GM10847 (cell line): ENCODE measurements around the gene GLYATL1.

Source experiments
- POLR2A ChIP-seq: IDR thresholded peaks from 2 replicates; pipeline ENCODE4 v1.6.1; 2011; ENCODE audit not compliant: insufficient read length; ENCODE audit errors: extremely low read depth

GLYATL1 gene

GRCh38 chr11:58957922-58958321 is 18.6 kb downstream of the GLYATL1 start:
- no peak for TF ChIP-seq POLR2A

- no peak for TF ChIP-seq POLR2A
Measured at GRCh38 chr11:58958500-58958899, 19.2 kb downstream of the GLYATL1 start.

GRCh38 chr11:58963551-58964104 is 24.3 kb downstream of the GLYATL1 start:
- no peak for TF ChIP-seq POLR2A

DNA sequence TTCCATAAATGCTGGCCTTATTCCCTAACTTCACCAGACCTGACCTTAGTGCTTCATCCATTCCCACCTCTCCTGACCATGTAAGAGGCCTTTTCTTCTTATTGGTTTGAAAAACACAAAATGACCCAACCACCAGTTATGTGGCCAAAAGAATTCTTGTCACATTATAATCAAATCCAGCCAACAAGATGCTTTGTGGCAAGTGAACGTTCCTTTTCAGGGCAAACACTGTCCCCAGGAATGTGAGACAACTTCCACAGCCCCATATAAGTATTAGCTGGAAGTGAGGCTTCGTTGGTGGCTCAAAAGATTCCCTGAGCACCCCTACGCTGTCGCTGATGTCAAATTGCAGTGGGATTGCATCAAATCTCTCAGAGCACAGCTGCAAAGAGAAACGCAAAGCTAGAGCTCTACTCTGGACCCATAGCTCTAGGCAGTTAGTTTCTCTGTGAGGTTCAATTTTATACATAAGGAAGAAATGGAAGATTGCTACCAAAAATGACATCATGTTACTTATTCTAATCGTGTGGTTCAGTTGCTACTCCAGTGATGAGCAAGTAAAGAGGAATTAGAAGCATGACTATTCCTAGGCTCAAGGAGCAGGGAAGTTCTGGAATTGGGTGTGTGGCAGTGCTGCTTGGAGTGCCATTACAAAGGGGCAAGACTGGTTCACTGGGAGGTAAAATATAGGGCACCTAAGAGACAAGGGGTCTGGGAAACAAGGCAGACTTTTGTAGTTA is 26.1 kb downstream of the GLYATL1 start:
- no peak for TF ChIP-seq POLR2A

DNA sequence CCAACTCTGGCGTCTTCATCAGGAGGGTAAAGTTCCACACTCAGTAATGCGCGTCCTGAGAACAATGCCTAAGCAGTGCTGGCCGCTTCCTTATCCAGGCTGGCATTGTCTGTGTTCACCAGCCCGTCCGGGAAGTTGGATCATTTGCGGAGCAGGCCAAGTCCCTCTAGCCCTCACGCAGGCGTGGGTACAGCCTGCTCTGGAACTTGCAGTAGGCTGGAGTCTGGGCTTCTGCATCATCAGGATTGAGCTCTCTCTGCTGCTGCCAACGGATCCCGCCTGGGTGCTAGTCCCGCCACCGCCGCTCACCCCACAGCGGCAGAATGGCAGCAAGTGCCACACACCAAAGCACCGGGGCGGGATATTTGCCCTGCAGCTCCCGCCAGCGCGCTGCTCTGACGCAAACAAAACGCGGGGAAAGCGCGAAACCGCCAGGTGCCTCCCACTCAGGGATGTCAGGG is 29.0 kb downstream of the GLYATL1 start:
- TF ChIP-seq POLR2A: no peak

DNA sequence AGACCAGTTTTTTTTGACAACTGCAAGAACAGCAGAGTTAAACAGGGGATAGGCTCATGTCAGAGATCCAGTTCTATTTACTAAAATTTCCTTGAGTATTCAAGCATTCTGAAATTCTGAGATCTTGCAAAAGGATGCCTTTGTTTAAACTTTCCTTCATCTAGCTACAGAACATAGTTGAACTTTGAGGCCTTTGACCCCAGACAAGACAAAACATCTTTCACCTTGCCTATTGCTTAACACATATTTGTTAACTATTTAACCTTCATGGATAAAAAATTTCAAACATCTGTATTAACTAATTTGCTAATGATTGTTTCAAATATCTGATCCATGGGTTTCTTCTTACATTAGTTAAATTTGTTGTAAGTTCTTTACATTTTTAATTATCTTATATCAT is 38.2 kb downstream of the GLYATL1 start:
- no peak for TF ChIP-seq POLR2A

DNA sequence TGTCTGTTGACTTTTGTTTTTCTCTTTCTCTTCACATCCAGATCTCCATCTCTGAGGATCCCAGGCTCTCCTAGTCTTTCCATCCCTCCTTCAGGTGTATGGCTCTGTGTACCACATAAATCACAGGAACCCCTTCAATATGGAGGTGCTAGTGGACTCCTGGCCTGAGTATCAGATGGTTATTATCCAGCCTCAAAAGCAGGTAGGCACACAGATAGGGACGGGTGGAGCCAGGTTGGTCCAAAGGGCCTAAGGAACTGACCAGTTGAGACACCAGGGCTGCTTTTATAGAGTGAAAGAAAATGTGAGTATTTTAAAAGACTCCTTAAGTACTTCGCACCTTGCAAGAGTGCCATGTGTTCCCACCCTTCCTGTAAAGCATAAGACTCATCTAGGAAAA is 39.9 kb downstream of the GLYATL1 start:
- TF ChIP-seq POLR2A: no peak

DNA sequence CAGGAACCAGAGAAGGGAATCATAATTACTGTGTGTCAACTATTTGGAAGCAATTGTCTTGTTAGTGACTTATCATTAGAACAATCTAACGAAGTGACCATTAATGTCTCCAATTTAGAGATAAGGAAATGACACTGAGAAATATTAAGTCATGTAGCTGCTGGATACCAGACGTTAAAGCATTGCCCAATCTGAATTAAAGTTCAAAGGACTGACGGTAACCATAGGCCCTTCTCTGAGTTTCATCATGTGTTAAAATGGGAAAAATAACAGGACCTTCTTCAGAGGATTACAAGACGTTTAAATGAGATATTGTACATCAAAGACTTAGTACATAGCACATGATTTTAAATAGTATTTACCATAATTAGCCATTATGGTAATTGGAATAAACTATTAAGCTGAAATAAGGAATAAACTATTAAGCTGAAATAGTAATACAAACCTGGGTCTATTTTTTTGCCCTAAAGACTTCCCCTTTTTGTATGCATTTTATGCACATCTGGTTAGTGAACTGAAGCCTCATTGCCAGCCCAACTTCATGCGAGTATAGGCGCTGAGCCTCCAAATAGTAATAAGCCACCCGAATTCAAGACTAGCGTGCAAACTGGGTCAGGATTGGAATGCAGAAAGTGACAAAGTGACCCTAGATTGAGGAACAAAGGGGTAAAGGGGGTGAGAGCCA is 41.0 kb downstream of the GLYATL1 start:
- no peak for TF ChIP-seq POLR2A

- TF ChIP-seq POLR2A: no peak
Measured at GRCh38 chr11:58992489-58992888, 53.2 kb downstream of the GLYATL1 start.

- no peak for TF ChIP-seq POLR2A
Measured at GRCh38 chr11:58994171-58994570, 54.9 kb downstream of the GLYATL1 start.

DNA sequence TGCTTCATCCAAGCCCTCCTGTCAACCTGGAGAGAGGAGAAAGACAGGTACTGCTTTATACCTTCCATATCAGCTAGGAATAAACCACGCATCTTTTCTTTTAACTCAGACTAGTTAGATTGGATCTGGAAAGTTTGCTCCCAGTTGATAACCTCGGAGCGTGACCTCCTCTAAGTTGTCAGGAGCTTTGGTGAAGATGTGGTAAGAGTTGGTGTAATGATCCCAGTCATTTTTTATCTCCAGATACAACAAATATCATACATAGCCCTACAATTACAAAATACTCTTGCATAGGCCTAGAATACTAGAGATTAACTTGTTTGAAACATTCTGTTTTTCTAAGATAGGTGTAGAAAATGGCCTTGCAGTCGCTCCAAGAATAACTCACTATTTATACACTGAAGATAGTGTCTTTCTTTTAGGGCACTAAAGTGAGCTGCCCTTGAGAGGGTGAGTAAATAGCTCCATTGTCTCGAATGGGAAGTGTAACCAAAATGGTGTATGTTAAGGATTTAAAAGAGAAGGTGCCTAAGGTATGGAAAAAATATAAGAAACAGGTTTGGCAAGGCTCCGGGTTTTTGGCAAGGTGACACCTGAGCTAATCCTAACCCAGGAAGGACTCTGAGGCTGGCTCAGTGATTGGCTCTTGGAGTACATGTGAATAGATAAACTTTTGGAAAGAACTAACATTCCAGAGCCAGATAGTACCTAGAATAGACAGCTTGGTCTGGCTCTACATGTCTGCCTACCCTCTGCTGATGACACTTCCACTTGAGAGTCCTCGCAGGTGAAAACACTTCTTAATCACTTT is 59.4 kb downstream of the GLYATL1 start:
- TF ChIP-seq POLR2A: no peak

GRCh38 chr11:58999291-58999680 is 60.0 kb downstream of the GLYATL1 start:
- no peak for TF ChIP-seq POLR2A

- TF ChIP-seq POLR2A: no peak
Measured at GRCh38 chr11:59000003-59000402, 60.7 kb downstream of the GLYATL1 start.
